Gastrocnemius medialis (tissue), 4 donors: ENCODE results near the gene PDGFRA.

Source experiments
- CTCF ChIP-seq, 5 experiments: fragments of 450-650 bp in 3 of 5; fragments of 200-600 bp in 2 of 5; sonication (generic) in 2 of 5; IDR thresholded peaks in 4 of 5; conservative IDR thresholded peaks in 1 of 5; 1 replicate in 4 of 5; 2 replicates in 1 of 5; pipeline ENCODE4 v1.5.1; 2016 to 2019; ENCODE audit warnings: antibody characterized with exemption in 5 of 5, mild to moderate bottlenecking in 3 of 5, moderate library complexity in 3 of 5
- POLR2A ChIP-seq, 2 donors: fragments of 450-650 bp; IDR thresholded peaks; one replicate each; pipeline ENCODE4 v1.6.1; 2017; ENCODE audit warnings: antibody characterized with exemption in 2 of 2, mild to moderate bottlenecking in 2 of 2, moderate library complexity in 2 of 2

- TF ChIP-seq CTCF (IDR thresholded peaks at IDR 0.05 in 4 of 5, conservative IDR thresholded peaks at IDR 0.05 in 1 of 5) (no peak), POLR2A (IDR thresholded peaks at IDR 0.05) (no peak)
Measured at GRCh38 chr4:54272051-54272450, 43.0 kb downstream of the PDGFRA start.
